Dendritic cell treated with granulocyte-macrophage colony-stimulating factor and Interleukin-4, amounts not matched to agents 40 ng/mL and 50 ng/mL, for 4 days (primary cell): ENCODE results near the gene MTERF2.

Source experiments
- H3K27ac Mint-ChIP-seq: one replicate; pipeline ENCODE4 v1.8.0; 2022; ENCODE audit warnings: mild to moderate bottlenecking, mixed read lengths
- H3K27me3 Mint-ChIP-seq: one replicate; pipeline ENCODE4 v1.8.0; 2022; ENCODE audit warnings: mild to moderate bottlenecking, mixed read lengths
- H3K36me3 Mint-ChIP-seq: one replicate; pipeline ENCODE4 v1.8.0; 2022; ENCODE audit warnings: low read depth, mixed read lengths
- H3K4me1 Mint-ChIP-seq: one replicate; pipeline ENCODE4 v1.8.0; 2022; ENCODE audit warnings: low read depth, mixed read lengths
- H3K4me3 Mint-ChIP-seq: one replicate; pipeline ENCODE4 v1.8.0; 2022; ENCODE audit warnings: mild to moderate bottlenecking, moderate library complexity, mixed read lengths
- H3K9me3 Mint-ChIP-seq: one replicate; pipeline ENCODE4 v1.8.0; 2022; ENCODE audit warnings: mixed read lengths
- intact Hi-C: fragments of 100-400 bp; cut with micrococcal nuclease; formaldehyde crosslinking; loops from one replicate; pipeline ENCODE4 v1.15.0; 2022

The MTERF2 gene

GRCh38 chr12:106954462-106955376, 32.2 kb downstream of the MTERF2 start:
- Mint-ChIP-seq H3K36me3 (peaks cover 16% of the 10 kb centered on the region), H3K9me3 (peaks cover 6% of the 10 kb centered on the region), H3K27ac (peak overlapping the region; percentile 76), H3K27me3 (peaks cover 65% of the 10 kb centered on the region), H3K4me1 (peaks cover 5% of the 10 kb centered on the region), H3K4me3 (peak overlapping the region; percentile 94)
- intact Hi-C loops: loop anchor here (10.0 kb wide), 1 partner anchor 140 kb away; the partner anchor contains the start of gene CRY1

GRCh38 chr12:106953352-106954250, 33.3 kb downstream of the MTERF2 start:
- Mint-ChIP-seq H3K4me1 (peaks cover 5% of the 10 kb centered on the region), H3K27me3 (peaks cover 74% of the 10 kb centered on the region), H3K9me3 (peaks cover 17% of the 10 kb centered on the region), H3K27ac (no peak overlapping the region), H3K4me3 (no peak overlapping the region), H3K36me3 (peaks cover 16% of the 10 kb centered on the region)
- intact Hi-C loops: loop anchor here (10.0 kb wide), 1 partner anchor 141 kb away; the partner anchor contains the start of gene CRY1

GRCh38 chr12:106950591-106950990, 36.4 kb downstream of the MTERF2 start:
- no peak overlapping the region for H3K27ac Mint-ChIP-seq

GRCh38 chr12:106947461-106947860, 39.5 kb downstream of the MTERF2 start:
- intact Hi-C loops: no loop called here

More at GRCh38 chr12:106950591-106950990, 36.4 kb downstream of the MTERF2 start:
- Mint-ChIP-seq H3K27me3 (peaks cover 88% of the 10 kb centered on the region), H3K4me3 (no peak overlapping the region), H3K9me3 (peaks cover 31% of the 10 kb centered on the region), H3K4me1 (peaks cover 5% of the 10 kb centered on the region), H3K36me3 (peaks cover 6% of the 10 kb centered on the region)
- intact Hi-C loops: loop anchor here (10.0 kb wide), 1 partner anchor 144 kb away; the partner anchor contains the start of gene CRY1

GRCh38 chr12:106945261-106945851, 41.6 kb downstream of the MTERF2 start:
- Mint-ChIP-seq H3K27ac (no peak overlapping the region), H3K9me3 (peaks cover 31% of the 10 kb centered on the region), H3K4me1 (no peaks in the 10 kb centered on the region), H3K36me3 (no peaks in the 10 kb centered on the region), H3K4me3 (no peak overlapping the region), H3K27me3 (peaks cover 61% of the 10 kb centered on the region)
- intact Hi-C loops: no loop called here

More at GRCh38 chr12:106947461-106947860, 39.5 kb downstream of the MTERF2 start:
- peaks cover 31% of the 10 kb centered on the region for H3K9me3 Mint-ChIP-seq
- H3K4me1 Mint-ChIP-seq: no peaks in the 10 kb centered on the region
- no peak overlapping the region for H3K4me3 Mint-ChIP-seq
- peaks cover 65% of the 10 kb centered on the region for H3K27me3 Mint-ChIP-seq
- H3K36me3 Mint-ChIP-seq: no peaks in the 10 kb centered on the region
- no peak overlapping the region for H3K27ac Mint-ChIP-seq

- Mint-ChIP-seq H3K4me1 (no peaks in the 10 kb centered on the region), H3K27ac (no peak overlapping the region), H3K4me3 (no peak overlapping the region), H3K27me3 (peaks cover 62% of the 10 kb centered on the region), H3K9me3 (peaks cover 6% of the 10 kb centered on the region), H3K36me3 (no peaks in the 10 kb centered on the region)
- intact Hi-C loops: no loop called here
Observed at GRCh38 chr12:106942775-106943174, 44.2 kb downstream of the MTERF2 start.

GRCh38 chr12:106941481-106942156, 45.3 kb downstream of the MTERF2 start:
- Mint-ChIP-seq H3K4me1 (no peaks in the 10 kb centered on the region), H3K4me3 (no peak overlapping the region), H3K36me3 (no peaks in the 10 kb centered on the region), H3K9me3 (no peaks in the 10 kb centered on the region), H3K27ac (no peak overlapping the region), H3K27me3 (peaks cover 62% of the 10 kb centered on the region)
- intact Hi-C loops: no loop called here

- Mint-ChIP-seq H3K4me3 (no peak overlapping the region), H3K27ac (no peak overlapping the region), H3K27me3 (peaks cover 85% of the 10 kb centered on the region), H3K9me3 (no peaks in the 10 kb centered on the region), H3K4me1 (no peaks in the 10 kb centered on the region), H3K36me3 (no peaks in the 10 kb centered on the region)
- intact Hi-C loops: no loop called here
Observed at GRCh38 chr12:106934277-106934676, 52.7 kb downstream of the MTERF2 start.
